ENCODE data around the gene CWC15. TPM values are rescaled to one million over a fixed set of nuclear protein-coding genes. Genes with fewer than 3 reads are reported as not detected.

Gene CWC15
- total and polyA plus RNA-seq, 2 of the 13 experiments (the other 11 are each of a cell fraction or from before 2014, with no cell fraction given): 27.6 to 61.2 TPM

DNA sequence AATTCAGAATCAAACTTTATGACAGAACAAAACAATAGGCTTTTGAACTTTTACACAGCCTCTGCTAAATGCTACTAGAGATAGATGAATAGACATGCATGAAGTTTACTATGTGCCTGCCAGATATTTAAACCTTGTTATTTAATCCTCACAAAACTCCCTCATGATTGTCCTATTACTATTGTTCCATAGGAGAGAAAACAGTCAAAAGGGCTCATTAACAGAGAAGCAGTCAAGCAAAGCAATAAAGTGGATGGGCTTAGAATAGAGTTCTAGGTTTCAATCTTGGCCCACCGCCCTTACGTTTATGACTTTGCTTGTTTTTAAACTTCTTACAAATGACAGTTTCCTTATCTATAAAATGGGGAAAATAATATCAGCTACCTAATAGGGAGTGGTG, 12.9 kb downstream of the CWC15 start:
- Histone ChIP-seq H3K9me3 (ENCODE audit: low read length) (no peaks in the 10 kb centered on the region), H3K27me3 (ENCODE audit: control insufficient read depth in 1 of 2, insufficient read depth in 2 of 2, low read length in 2 of 2) (no peaks in the 10 kb centered on the region), H3K79me2 (ENCODE audit: insufficient read depth, low read length) (no peaks in the 10 kb centered on the region), H3K4me2 (ENCODE audit: low read depth, low read length) (no peak overlapping the region), H2AFZ (ENCODE audit: low read length) (no peak overlapping the region), H3K4me1 (ENCODE audit: insufficient read depth, low read length) (no peaks in the 10 kb centered on the region), H3K4me3 (replicated peaks in 1 of 3; ENCODE audit: insufficient read depth in 1 of 3, low read depth in 2 of 3, low read length in 3 of 3) (no peak overlapping the region), H3K9ac (ENCODE audit: insufficient read depth, low read depth, low read length) (no peak overlapping the region), H3K36me3 (replicated peaks in 1 of 2; ENCODE audit: control insufficient read depth in 1 of 2, insufficient read depth in 2 of 2, low read length in 2 of 2) (peaks cover 9 to 40% of the 10 kb centered on the region in 2 experiments; a peak in 4 of 5 replicates), H3K27ac (ENCODE audit: extremely low read length, insufficient read depth, low read length) (no peak overlapping the region), H4K20me1 (ENCODE audit: insufficient read depth, low read length) (no peaks in the 10 kb centered on the region)
- DNase-seq (ENCODE audit: low spot score): no peak
- POLR2A ChIA-PET: no interaction called here
- in situ Hi-C loops (cut with HindIII; ENCODE audit: extremely low pct_ligation_motif_present, low pct_unique_long_range_greater_than_20kb): no loop called here
- CTCF ChIA-PET (ENCODE audit: low intra/inter-chr PET ratio, low total read pairs): no interaction called here
- no peak for TF ChIP-seq HNF4G (IDR thresholded peaks at IDR 0.05; ENCODE audit: borderline replicate concordance, low read depth, low read length)
- TF ChIP-seq HNF4G (CRISPR knock-in tag; IDR thresholded peaks at IDR 0.05; ENCODE audit: borderline replicate concordance, low read depth): no peak
- TF ChIP-seq CHD2 (IDR thresholded peaks at IDR 0.05; ENCODE audit: low read depth, low read length): no peak
- TF ChIP-seq MAZ (IDR thresholded peaks at IDR 0.05; ENCODE audit: borderline replicate concordance, low read depth, low read length): no peak
- TF ChIP-seq MAZ (CRISPR knock-in tag; IDR thresholded peaks at IDR 0.05; ENCODE audit: low read depth): no peak
- TF ChIP-seq, protein P1, sequence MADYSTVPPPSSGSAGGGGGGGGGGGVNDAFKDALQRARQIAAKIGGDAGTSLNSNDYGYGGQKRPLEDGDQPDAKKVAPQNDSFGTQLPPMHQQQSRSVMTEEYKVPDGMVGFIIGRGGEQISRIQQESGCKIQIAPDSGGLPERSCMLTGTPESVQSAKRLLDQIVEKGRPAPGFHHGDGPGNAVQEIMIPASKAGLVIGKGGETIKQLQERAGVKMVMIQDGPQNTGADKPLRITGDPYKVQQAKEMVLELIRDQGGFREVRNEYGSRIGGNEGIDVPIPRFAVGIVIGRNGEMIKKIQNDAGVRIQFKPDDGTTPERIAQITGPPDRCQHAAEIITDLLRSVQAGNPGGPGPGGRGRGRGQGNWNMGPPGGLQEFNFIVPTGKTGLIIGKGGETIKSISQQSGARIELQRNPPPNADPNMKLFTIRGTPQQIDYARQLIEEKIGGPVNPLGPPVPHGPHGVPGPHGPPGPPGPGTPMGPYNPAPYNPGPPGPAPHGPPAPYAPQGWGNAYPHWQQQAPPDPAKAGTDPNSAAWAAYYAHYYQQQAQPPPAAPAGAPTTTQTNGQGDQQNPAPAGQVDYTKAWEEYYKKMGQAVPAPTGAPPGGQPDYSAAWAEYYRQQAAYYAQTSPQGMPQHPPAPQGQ (CRISPR knock-in tag; IDR thresholded peaks at IDR 0.05; ENCODE audit: borderline replicate concordance): no peak
- TF ChIP-seq CAMTA2 (CRISPR knock-in tag; IDR thresholded peaks at IDR 0.05; ENCODE audit: borderline replicate concordance): no peak
- no peak for TF ChIP-seq PITX1 (CRISPR knock-in tag; IDR thresholded peaks at IDR 0.05)
- TF ChIP-seq, protein P2, sequence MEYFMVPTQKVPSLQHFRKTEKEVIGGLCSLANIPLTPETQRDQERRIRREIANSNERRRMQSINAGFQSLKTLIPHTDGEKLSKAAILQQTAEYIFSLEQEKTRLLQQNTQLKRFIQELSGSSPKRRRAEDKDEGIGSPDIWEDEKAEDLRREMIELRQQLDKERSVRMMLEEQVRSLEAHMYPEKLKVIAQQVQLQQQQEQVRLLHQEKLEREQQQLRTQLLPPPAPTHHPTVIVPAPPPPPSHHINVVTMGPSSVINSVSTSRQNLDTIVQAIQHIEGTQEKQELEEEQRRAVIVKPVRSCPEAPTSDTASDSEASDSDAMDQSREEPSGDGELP (IDR thresholded peaks at IDR 0.05; ENCODE audit: borderline replicate concordance, low read depth): no peak
- TF ChIP-seq GATAD2A (CRISPR knock-in tag; IDR thresholded peaks at IDR 0.05): no peak
- TF ChIP-seq JARID2 (CRISPR knock-in tag; IDR thresholded peaks at IDR 0.05; ENCODE audit: insufficient replicate concordance): no peak
- no peak for TF ChIP-seq MED1 (CRISPR knock-in tag; IDR thresholded peaks at IDR 0.05)
- TF ChIP-seq ZNF3 (CRISPR knock-in tag; IDR thresholded peaks at IDR 0.05): no peak
- TF ChIP-seq ZNF225 (CRISPR knock-in tag; IDR thresholded peaks at IDR 0.05): no peak
- no peak for TF ChIP-seq ZNF329 (CRISPR knock-in tag; IDR thresholded peaks at IDR 0.05; ENCODE audit: low read depth)
- TF ChIP-seq ZNF619 (CRISPR knock-in tag; IDR thresholded peaks at IDR 0.05): no peak
- TF ChIP-seq TAF1 (CRISPR knock-in tag; IDR thresholded peaks at IDR 0.05): no peak
- TF ChIP-seq, protein P3, sequence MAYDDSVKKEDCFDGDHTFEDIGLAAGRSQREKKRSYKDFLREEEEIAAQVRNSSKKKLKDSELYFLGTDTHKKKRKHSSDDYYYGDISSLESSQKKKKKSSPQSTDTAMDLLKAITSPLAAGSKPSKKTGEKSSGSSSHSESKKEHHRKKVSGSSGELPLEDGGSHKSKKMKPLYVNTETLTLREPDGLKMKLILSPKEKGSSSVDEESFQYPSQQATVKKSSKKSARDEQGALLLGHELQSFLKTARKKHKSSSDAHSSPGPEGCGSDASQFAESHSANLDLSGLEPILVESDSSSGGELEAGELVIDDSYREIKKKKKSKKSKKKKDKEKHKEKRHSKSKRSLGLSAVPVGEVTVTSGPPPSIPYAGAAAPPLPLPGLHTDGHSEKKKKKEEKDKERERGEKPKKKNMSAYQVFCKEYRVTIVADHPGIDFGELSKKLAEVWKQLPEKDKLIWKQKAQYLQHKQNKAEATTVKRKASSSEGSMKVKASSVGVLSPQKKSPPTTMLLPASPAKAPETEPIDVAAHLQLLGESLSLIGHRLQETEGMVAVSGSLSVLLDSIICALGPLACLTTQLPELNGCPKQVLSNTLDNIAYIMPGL (CRISPR knock-in tag; IDR thresholded peaks at IDR 0.05; ENCODE audit: borderline replicate concordance in 1 of 2, low read depth in 1 of 2): no peak
- no TSS peak for BruUV-seq (replicated peaks)
- intact Hi-C loops (cut with micrococcal nuclease; ENCODE audit: unreplicated experiment): no loop called here
- WGBS (ENCODE audit: low lambda C conversion rate): 97% methylated on average over 2 of the region's 2 CpGs
- ATAC-seq: no peak
- FAIRE-seq: no peak
